Bronchial epithelial cell (primary cell): ENCODE results near the gene PAGR1. TPM values are rescaled to one million over a fixed set of nuclear protein-coding genes. Genes with fewer than 3 reads are reported as not detected.
"Not testable (repeated sequence)": the region's sequence is repeated elsewhere in the genome, so short reads cannot be mapped to it uniquely, and the experiment has no call there.

Source experiments
- DNase-seq: peaks from one replicate; pipeline ENCODE4 v3.0.0-alpha.2; 2010; ENCODE audit warnings: low read depth
- FAIRE-seq: peaks from 2 replicates; lab custom pipeline; 2011; peaks lifted over from hg19 to GRCh38; lab: Jason Lieb, UNC
- H3K27me3 ChIP-seq: 2 replicates; pipeline ENCODE4 v1.5.1; 2011; ENCODE audit warnings: low read length; ENCODE audit not compliant: control insufficient read depth, insufficient read depth
- H3K36me3 ChIP-seq: 2 replicates; pipeline ENCODE4 v1.5.1; 2011; ENCODE audit warnings: low read length; ENCODE audit not compliant: control insufficient read depth, insufficient read depth
- H3K4me3 ChIP-seq: 2 replicates; pipeline ENCODE4 v1.5.1; 2011; ENCODE audit warnings: mild to moderate bottlenecking, low read depth, low read length, control low read depth
- CTCF ChIP-seq: IDR thresholded peaks from 2 replicates; pipeline ENCODE4 v1.5.1; 2011; ENCODE audit warnings: mild to moderate bottlenecking, moderate library complexity, low read length, control low read depth, inconsistent platforms; ENCODE audit not compliant: insufficient read depth, severe bottlenecking
- total RNA-seq: library from RNA; depleted of rRNA; stranded (reverse); fragments of >200 nt; gene quantifications from 2 replicates; pipeline ENCODE4 v1.2.1, GENCODE V29; 2014

PAGR1 gene
- total RNA-seq, 1 donor from 2014 or later: 24.7 TPM

- no peaks in the 10 kb centered on the region for H3K27me3 ChIP-seq
Observed at GRCh38 chr16:29868396-29869009, 52.6 kb downstream of the PAGR1 start.

GRCh38 chr16:29869067-29869466 is 53.1 kb downstream of the PAGR1 start:
- H3K36me3 ChIP-seq, H3K27me3 ChIP-seq, FAIRE-seq, DNase-seq, H3K4me3 ChIP-seq: not testable (repeated sequence)

More at GRCh38 chr16:29868396-29869009, 52.6 kb downstream of the PAGR1 start:
- no peak overlapping the region for H3K4me3 ChIP-seq
- no peak for TF ChIP-seq CTCF
- DNase-seq: no peak
- FAIRE-seq: no peak
- no peaks in the 10 kb centered on the region for H3K36me3 ChIP-seq

Other genes with a start within 250 kb of the PAGR1 start
- not detected in 2 replicates for gene SPN, start 152.9 kb upstream of the PAGR1 start, total RNA-seq
- gene QPRT, start 137.0 kb upstream of the PAGR1 start, total RNA-seq: under 0.01 and 0.79 TPM in 2 replicates
- not detected in 2 replicates for gene C16orf54, start 70.2 kb upstream of the PAGR1 start, total RNA-seq
- not detected in 2 replicates for gene ZG16, start 37.9 kb upstream of the PAGR1 start, total RNA-seq
- 11.3 and 12.0 TPM in 2 replicates for gene KIF22, start 25.4 kb upstream of the PAGR1 start, total RNA-seq
- 125 and 168 TPM in 2 replicates for gene MAZ, start 9.6 kb upstream of the PAGR1 start, total RNA-seq
- not detected in 2 replicates for gene PRRT2, start 4.0 kb upstream of the PAGR1 start, total RNA-seq
- gene MVP, start 4.3 kb downstream of the PAGR1 start, total RNA-seq: 87.1 and 118 TPM in 2 replicates
- 46.1 and 53.2 TPM in 2 replicates for gene CDIPT, start 47.1 kb downstream of the PAGR1 start, total RNA-seq
- gene SEZ6L2, start 83.4 kb downstream of the PAGR1 start, total RNA-seq: 1.8 and 2.9 TPM in 2 replicates
- gene ASPHD1, start 84.3 kb downstream of the PAGR1 start, total RNA-seq: 1.2 and 2.4 TPM in 2 replicates
- gene KCTD13, start 110.1 kb downstream of the PAGR1 start, total RNA-seq: 8.2 and 12.2 TPM in 2 replicates
- 49.8 and 66.1 TPM in 2 replicates for gene TMEM219, start 145.9 kb downstream of the PAGR1 start, total RNA-seq
- gene TAOK2, start 157.7 kb downstream of the PAGR1 start, total RNA-seq: 24.7 and 28.7 TPM in 2 replicates
- 6.0 and 6.8 TPM in 2 replicates for gene HIRIP3, start 179.5 kb downstream of the PAGR1 start, total RNA-seq
- gene INO80E, start 180.1 kb downstream of the PAGR1 start, total RNA-seq: 15.1 and 22.6 TPM in 2 replicates
- gene DOC2A, start 194.9 kb downstream of the PAGR1 start, total RNA-seq: not detected in 2 replicates
- gene C16orf92, start 207.0 kb downstream of the PAGR1 start, total RNA-seq: not detected in 2 replicates
- not detected in 2 replicates for gene TLCD3B, start 215.1 kb downstream of the PAGR1 start, total RNA-seq
- 496 and 527 TPM in 2 replicates for gene ALDOA, start 249.6 kb downstream of the PAGR1 start, total RNA-seq